Fibroblast of lung (primary cell): Measurements from ENCODE around the gene DNAH5. TPM values are rescaled to one million over a fixed set of nuclear protein-coding genes. Genes with fewer than 3 reads are reported as not detected.

ENCODE experiments used
- DNase-seq, 2 donors: peaks; one replicate each; pipeline versions ENCODE4 v3.0.0 to v3.0.0-alpha.2; 2010; ENCODE audit warnings: low read depth in 2 of 2
- H2AFZ ChIP-seq: 2 replicates; pipeline ENCODE4 v1.5.1; 2012; ENCODE audit warnings: low read length, control low read depth, inconsistent platforms
- H3K27ac ChIP-seq: 2 replicates; pipeline ENCODE4 v1.5.1; 2011; ENCODE audit warnings: low read length, control low read depth; ENCODE audit not compliant: insufficient read depth
- H3K27me3 ChIP-seq: 2 replicates; pipeline ENCODE4 v1.5.1; 2011; ENCODE audit warnings: mild to moderate bottlenecking, low read length; ENCODE audit not compliant: control insufficient read depth, insufficient read depth
- H3K36me3 ChIP-seq: 2 replicates; pipeline ENCODE4 v1.5.1; 2011; ENCODE audit warnings: low read length; ENCODE audit not compliant: control insufficient read depth, insufficient read depth
- H3K4me1 ChIP-seq: 2 replicates; pipeline ENCODE4 v1.5.1; 2011; ENCODE audit warnings: low read length; ENCODE audit not compliant: control insufficient read depth, insufficient read depth; ENCODE audit errors: extremely low read depth
- H3K4me2 ChIP-seq: 2 replicates; pipeline ENCODE4 v1.5.1; 2011; ENCODE audit warnings: low read length, control low read depth; ENCODE audit not compliant: insufficient read depth; ENCODE audit errors: extremely low read depth
- H3K4me3 ChIP-seq, 4 experiments: fragments of 200-600 bp in 1 of 4; sonication (generic) in 1 of 4; replicated peaks in 1 of 4; 2 replicates each; pipeline ENCODE4 v1.5.1; 2011 to 2016; ENCODE audit warnings: low read length in 4 of 4, low read depth in 3 of 4, mild to moderate bottlenecking in 3 of 4, control low read depth in 2 of 4, inconsistent platforms in 1 of 4, mixed read lengths in 1 of 4; ENCODE audit not compliant: insufficient read depth in 1 of 4; ENCODE audit errors: control extremely low read depth in 1 of 4
- H3K79me2 ChIP-seq: 2 replicates; pipeline ENCODE4 v1.5.1; 2012; ENCODE audit warnings: mild to moderate bottlenecking, low read length, inconsistent platforms; ENCODE audit not compliant: control insufficient read depth, insufficient read depth
- H3K9ac ChIP-seq: 2 replicates; pipeline ENCODE4 v1.5.1; 2011; ENCODE audit warnings: mild to moderate bottlenecking, low read length, control low read depth; ENCODE audit not compliant: insufficient read depth
- H3K9me3 ChIP-seq: 2 replicates; pipeline ENCODE4 v1.5.1; 2012; ENCODE audit warnings: low read depth, low read length; ENCODE audit not compliant: control insufficient read depth, insufficient read depth
- H4K20me1 ChIP-seq: 2 replicates; pipeline ENCODE4 v1.5.1; 2011; ENCODE audit warnings: low read length; ENCODE audit not compliant: control insufficient read depth, insufficient read depth; ENCODE audit errors: extremely low read depth
- CTCF ChIP-seq, 2 donors: IDR thresholded peaks in 1 of 2; conservative IDR thresholded peaks in 1 of 2; 1 replicate in 1 of 2; 2 replicates in 1 of 2; pipeline ENCODE4 v1.5.1; 2011 to 2012; ENCODE audit warnings: low read length in 2 of 2, control low read depth in 1 of 2, inconsistent platforms in 1 of 2, low read depth in 1 of 2, mild to moderate bottlenecking in 1 of 2
- EZH2 ChIP-seq: IDR thresholded peaks from 2 replicates; pipeline ENCODE4 v1.5.1; 2012; ENCODE audit warnings: low read length, control low read depth, mild to moderate bottlenecking; ENCODE audit errors: missing control alignments
- polyA plus RNA-seq, 2 donors: library from polyadenylated mRNA; depleted of rRNA in 1 of 2; stranded (reverse) in 1 of 2; unstranded in 1 of 2; fragments of >200 nt; gene quantifications; 2 replicates each; pipeline ENCODE4 v1.2.1, GENCODE V29; 2011 to 2012; ENCODE audit warnings: missing spikeins in 1 of 2
- total RNA-seq: library from RNA; depleted of rRNA; stranded (reverse); fragments of >200 nt; gene quantifications from 2 replicates; pipeline ENCODE4 v1.2.1, GENCODE V29; 2014

The DNAH5 gene
- total and polyA plus RNA-seq, 2 donors (not counting 1 experiment from before 2014, with no cell fraction given) = 2.1 to 3.1 TPM

- Histone ChIP-seq H3K4me2 (no peak overlapping the region), H3K79me2 (no peaks in the 10 kb centered on the region)
- TF ChIP-seq CTCF (conservative IDR thresholded peaks at IDR 0.05 in 1 of 2, IDR thresholded peaks at IDR 0.05 in 1 of 2; ENCODE audit: low read depth in 1 of 2, low read length in 2 of 2) (no peak), EZH2 (no peak)
Measured at GRCh38 chr5:13773649-13774048, 170.8 kb downstream of the DNAH5 start.

GRCh38 chr5:13771011-13771571 lies 173.4 kb downstream of the DNAH5 start:
- Histone ChIP-seq H3K4me2 (no peak overlapping the region), H3K9me3 (no peaks in the 10 kb centered on the region), H4K20me1 (no peaks in the 10 kb centered on the region), H3K4me3 (no peak overlapping the region), H3K27me3 (no peaks in the 10 kb centered on the region), H3K27ac (no peak overlapping the region), H2AFZ (no peak overlapping the region), H3K36me3 (no peaks in the 10 kb centered on the region), H3K79me2 (no peaks in the 10 kb centered on the region), H3K9ac (no peak overlapping the region), H3K4me1 (peaks cover 3% of the 10 kb centered on the region)
- peak in 1 of 2 donors; percentile 73 for DNase-seq
- TF ChIP-seq EZH2 (no peak), CTCF (conservative IDR thresholded peaks at IDR 0.05 in 1 of 2, IDR thresholded peaks at IDR 0.05 in 1 of 2; ENCODE audit: low read depth in 1 of 2, low read length in 2 of 2) (no peak)

More at GRCh38 chr5:13773649-13774048, 170.8 kb downstream of the DNAH5 start:
- H3K27me3 ChIP-seq = no peaks in the 10 kb centered on the region
- H3K4me1 ChIP-seq = peaks cover 3% of the 10 kb centered on the region
- H4K20me1 ChIP-seq = no peaks in the 10 kb centered on the region
- no peak overlapping the region for H3K4me3 ChIP-seq
- H3K27ac ChIP-seq = no peak overlapping the region
- H3K9me3 ChIP-seq = no peaks in the 10 kb centered on the region
- H3K36me3 ChIP-seq = no peaks in the 10 kb centered on the region
- H3K9ac ChIP-seq = no peak overlapping the region
- DNase-seq = no peak
- H2AFZ ChIP-seq = no peak overlapping the region

GRCh38 chr5:13766236-13766635 lies 178.3 kb downstream of the DNAH5 start:
- no peak overlapping the region for H3K27ac ChIP-seq
- no peak overlapping the region for H3K9ac ChIP-seq
- H2AFZ ChIP-seq = no peak overlapping the region
- DNase-seq = peak in 1 of 2 donors; percentile 50
- H4K20me1 ChIP-seq = no peaks in the 10 kb centered on the region
- H3K27me3 ChIP-seq = no peaks in the 10 kb centered on the region
- no peaks in the 10 kb centered on the region for H3K4me1 ChIP-seq
- H3K36me3 ChIP-seq = no peaks in the 10 kb centered on the region
- no peak for TF ChIP-seq CTCF (conservative IDR thresholded peaks at IDR 0.05 in 1 of 2, IDR thresholded peaks at IDR 0.05 in 1 of 2; ENCODE audit: low read depth in 1 of 2, low read length in 2 of 2)
- no peak for TF ChIP-seq EZH2
- no peak overlapping the region for H3K4me3 ChIP-seq
- no peaks in the 10 kb centered on the region for H3K79me2 ChIP-seq
- H3K9me3 ChIP-seq = no peaks in the 10 kb centered on the region
- H3K4me2 ChIP-seq = no peak overlapping the region
